HS-5 (cell line): ENCODE data around the gene ABR.
"Not testable (repeated sequence)": the region's sequence is repeated elsewhere in the genome, so short reads cannot be mapped to it uniquely, and the experiment has no call there.

ENCODE experiments used
- DNase-seq: peaks from one replicate; pipeline ENCODE4 v3.0.0-alpha.2; 2012; ENCODE audit warnings: low read depth

The ABR gene

DNA sequence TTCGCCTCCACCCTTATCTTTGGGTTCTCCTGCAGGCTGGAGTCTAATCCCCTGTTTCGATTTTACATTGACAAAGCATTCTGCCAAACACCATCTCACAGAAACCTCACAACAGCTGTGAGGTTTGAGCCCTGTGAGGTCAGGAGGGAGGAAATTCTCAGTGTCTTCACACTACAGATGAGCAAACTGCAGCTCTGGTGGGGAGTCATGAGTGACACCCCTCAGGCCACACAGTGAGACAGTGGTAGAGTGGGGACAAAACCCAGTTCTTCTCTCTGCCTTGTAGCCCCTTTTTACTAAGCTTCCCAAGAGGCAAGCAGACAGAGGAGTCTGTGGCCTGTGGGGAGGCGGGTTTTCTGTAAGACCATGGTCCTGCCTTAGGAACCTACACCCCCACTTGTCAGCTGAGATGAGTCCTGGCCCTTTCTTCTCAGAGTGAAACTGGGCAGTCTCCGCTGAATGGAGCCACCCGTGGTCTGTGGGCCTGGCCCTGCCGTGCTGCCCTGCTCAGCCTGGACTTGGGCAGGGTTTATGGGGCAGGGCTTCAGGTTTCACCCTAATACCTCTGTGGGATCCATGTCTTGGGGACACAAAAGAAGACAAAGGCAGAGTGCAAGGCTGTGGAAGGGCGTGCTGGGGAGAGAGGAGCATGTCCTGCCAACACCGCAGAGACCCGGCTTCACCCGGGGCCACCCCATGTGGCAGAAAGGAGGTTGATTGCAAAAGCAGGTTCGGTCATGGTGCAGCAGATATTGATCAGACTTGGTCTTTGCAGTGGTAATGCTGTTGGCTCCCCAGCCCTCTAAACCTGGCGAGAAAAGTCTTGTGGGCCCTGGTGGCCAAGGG lies 59.0 kb downstream of the ABR start:
- no peak for DNase-seq

- no peak for DNase-seq
Observed at GRCh38 chr17:1119924-1120323, 59.9 kb downstream of the ABR start.

DNA sequence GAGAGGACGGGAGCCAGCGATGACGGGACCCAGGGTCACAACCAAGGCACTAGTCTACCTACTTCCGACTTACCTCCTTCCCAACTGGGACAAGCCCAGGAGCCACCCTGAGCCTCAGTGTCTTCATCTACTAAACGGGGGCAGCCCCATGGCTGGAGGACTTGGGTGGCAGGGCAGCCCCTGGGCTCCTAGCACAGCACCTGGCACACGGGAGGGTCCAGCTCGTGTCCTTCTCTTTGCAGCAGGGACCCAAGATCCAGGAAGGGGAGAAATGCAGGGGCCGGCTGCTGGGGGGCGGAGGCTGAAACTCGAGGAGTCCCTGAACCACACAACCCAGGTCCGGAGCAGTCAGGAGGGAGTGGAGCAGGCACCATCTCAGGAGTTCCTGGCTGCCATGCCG lies 63.2 kb downstream of the ABR start:
- no peak for DNase-seq

DNA sequence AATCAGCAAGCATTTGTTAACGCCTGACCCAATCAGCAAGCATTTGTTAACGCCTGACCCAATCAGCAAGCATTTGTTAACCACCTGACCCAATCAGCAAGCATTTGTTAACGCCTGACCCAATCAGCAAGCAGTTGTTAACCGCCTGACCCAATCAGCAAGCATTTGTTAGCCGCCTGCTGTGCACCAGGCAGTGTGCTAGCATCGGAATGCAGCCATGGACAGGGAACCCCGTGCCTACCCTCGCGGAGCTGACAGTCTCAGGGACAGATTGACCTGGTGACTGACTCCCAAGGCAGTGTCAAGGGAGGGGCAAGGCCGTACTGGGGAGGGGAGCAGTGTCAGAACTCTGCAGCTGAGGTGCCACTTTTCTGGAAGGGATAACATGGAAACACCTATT lies 66.9 kb downstream of the ABR start:
- DNase-seq, result no peak

GRCh38 chr17:1111599-1112443 lies 68.0 kb downstream of the ABR start:
- DNase-seq, result no peak

GRCh38 chr17:1110862-1111598 lies 68.8 kb downstream of the ABR start:
- peak; percentile 65 for DNase-seq

DNA sequence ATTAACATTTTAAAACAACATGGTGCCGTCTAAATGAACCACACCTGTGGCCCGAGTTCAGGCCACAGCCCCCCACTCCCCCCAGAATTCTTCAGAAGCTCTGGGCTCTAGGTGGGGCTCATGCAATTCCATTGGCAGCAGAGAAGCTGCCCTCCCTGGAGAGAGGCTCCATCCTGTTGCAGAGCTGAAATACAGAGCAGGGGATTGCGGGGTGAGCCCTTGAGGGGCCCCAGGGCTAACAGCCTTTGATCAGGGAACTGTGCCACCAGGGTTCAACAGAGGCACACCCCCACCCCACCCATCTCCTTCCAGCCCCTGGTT lies 69.3 kb downstream of the ABR start:
- no peak for DNase-seq

- DNase-seq, result no peak
Observed at GRCh38 chr17:1109606-1110540, 69.9 kb downstream of the ABR start.

DNA sequence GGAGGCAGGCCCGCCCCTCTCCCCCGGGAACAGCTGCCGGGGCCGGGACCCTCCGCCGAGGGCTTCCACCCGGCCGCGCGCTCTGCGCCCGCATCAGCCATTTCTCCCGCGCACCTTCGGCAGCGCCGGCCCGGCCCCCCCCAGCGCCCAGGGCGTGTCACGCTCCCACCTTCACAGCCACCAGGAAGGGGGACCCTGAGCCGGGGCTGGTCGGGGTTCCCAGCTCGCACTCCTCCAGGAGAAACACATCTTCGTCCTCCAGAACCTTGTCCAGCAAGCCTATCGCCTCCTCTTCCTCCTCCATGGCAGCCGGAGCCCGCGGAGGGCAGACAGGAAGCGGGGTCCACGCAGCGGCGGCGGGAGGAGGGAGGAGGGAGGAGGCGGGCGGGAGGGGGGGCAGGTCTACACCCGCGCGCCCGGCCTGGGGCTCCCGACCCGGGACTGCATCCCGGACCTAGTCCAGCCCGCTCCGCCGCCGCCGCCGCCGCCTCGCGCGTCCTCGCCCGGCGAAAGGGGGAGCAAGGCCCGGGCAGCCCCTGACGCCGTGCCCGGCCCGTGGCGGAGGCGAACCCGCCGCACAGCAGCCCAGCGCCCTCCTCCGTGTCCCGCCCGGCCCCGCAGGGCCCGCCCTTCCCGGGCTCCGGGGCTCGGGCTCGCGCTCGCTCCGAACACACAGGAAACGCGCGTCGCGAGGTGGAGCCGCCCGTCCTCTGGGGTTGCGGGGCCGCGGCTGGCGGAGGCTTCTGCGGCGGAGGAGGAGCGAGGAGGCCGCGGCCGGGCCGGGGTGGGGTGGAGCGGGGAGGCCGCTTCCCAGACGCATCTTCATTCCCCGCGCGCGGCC lies 70.8 kb downstream of the ABR start:
- DNase-seq, result no peak

DNA sequence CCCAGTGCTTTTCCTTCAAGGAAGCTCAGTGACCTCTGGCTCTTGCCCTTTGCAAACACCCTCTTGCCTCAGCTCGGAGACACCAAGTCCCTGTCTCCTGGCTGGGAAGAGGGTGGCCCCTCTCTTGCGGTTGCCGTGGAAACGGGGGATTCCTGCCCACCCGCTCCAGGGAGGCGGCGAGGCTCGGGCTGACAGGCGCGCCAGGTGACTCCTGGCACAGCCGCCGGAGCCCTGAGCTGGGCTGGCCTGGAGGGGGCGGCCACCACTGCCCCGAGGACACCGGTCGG lies 71.4 kb downstream of the ABR start:
- DNase-seq, result no peak

DNA sequence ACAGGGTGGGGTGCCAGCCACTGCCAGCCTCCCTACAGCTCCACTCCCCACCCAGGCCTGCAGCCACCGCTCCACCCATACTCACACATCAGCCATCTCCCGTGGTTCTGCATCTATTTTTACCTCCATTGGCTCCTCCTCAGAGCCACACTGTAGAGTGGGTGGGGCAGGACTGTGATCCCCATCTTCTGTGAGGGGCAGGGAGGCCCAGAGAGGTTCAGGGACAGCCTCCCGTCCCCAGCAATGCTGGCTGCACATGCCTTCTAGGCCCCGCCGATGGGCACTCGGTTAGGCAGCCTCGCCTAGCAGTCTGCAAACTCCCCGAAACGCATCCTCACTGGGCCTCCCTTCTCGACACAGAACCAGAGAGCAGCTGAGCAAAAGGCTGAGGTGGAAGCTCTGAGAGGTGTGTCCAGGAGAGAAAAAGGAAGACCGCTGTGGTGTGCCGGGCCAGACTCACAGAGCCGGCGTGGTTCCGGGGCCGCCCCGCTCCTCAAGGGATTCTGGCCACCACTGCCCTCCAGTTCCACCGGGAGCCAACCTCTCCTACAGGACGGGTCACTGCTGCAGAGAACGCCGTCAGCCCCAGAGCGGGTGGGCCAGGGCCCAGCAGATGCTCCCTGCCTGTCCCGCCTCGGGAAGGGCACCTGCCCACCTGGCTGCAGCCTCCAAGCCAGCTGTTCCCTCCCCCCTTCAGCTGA lies 71.9 kb downstream of the ABR start:
- DNase-seq, result no peak

GRCh38 chr17:1107083-1107776 lies 72.6 kb downstream of the ABR start:
- no peak for DNase-seq

GRCh38 chr17:1104222-1104621 lies 75.6 kb downstream of the ABR start:
- no peak for DNase-seq

GRCh38 chr17:1100382-1100781 lies 79.4 kb downstream of the ABR start:
- DNase-seq, result no peak

DNA sequence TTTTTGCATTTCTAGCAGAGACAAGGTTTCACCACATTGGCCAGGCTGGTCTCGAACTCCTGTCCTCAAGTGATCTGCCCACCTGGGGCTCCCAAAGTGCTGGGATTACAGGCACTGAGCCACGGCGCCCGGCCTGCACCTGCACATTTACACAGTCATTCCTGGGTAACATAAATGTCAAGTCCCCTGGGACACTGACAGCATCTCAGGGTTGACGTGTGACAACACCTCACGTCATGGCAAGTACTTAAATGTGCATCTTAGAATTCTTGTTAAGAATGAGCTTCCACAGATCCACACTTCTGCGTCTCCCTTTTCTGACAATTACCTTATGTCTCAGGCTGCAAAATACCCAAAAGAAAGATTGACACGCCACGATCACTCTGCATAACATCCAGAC lies 80.5 kb downstream of the ABR start:
- DNase-seq, result no peak

DNA sequence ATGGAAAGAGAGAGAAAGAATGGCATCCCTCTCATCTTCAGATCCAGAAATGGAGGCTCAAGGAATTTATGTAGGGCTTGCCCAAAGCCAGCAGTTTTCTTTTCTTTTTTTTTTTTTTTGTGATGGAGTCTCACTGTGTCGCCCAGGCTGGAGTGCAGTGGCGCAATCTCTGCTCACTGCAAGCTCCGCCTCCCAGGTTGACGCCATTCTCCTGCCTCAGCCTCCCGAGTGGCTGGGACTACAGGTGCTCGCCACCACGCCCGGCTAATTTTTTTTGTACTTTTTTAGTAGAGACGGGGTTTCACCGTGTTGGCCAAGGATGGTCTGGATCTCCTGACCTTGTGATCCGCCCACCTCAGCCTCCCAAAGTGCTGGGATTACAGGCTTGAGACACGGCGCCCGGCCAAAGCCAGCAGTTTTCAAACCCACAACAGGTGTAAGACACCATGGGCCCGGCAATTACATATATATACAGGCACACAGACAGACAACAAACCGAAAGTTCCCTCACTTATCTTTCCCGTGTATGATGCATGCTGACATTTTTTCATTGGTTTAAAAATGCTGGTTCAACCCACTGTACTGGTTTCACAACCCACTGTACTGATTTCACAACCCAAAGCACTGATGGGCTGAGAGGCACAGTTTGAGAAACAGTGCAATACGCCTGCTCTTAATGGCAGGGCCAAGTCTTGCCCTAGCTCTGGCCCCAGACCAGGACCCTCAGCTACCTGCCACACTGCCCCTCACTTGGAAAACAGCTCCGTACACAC lies 81.6 kb downstream of the ABR start:
- DNase-seq, result not testable (repeated sequence)

- DNase-seq, result no peak
Observed at GRCh38 chr17:1096215-1096614, 83.6 kb downstream of the ABR start.

DNA sequence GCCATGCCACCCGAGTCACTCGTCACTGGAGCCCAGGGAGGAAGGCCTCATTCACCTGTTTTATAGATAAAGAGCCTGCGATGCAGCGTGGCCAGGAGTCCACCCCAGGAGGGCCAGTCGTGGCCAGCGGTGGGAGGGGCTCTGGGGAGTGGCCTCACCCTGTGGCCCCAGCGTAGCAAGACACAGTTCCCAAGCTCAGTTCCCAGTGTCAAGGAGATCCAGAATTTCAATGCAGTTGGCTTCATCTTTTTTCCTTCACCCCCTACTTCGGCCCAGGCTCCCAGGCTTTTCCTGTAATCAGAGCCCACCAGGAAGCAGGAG lies 84.0 kb downstream of the ABR start:
- DNase-seq, result no peak
